Stimulated activated CD4-positive, alpha-beta T cell treated with anti-CD3 and anti-CD28 coated beads, Interleukin-4, amount 100 ng/mL, for 4 hours (primary cell): ENCODE data around the gene SNAP23.

Experiments
- DNase-seq, 2 experiments: peaks; one replicate each; pipeline ENCODE4 v3.0.0-alpha.2; 2020

Gene SNAP23

DNA sequence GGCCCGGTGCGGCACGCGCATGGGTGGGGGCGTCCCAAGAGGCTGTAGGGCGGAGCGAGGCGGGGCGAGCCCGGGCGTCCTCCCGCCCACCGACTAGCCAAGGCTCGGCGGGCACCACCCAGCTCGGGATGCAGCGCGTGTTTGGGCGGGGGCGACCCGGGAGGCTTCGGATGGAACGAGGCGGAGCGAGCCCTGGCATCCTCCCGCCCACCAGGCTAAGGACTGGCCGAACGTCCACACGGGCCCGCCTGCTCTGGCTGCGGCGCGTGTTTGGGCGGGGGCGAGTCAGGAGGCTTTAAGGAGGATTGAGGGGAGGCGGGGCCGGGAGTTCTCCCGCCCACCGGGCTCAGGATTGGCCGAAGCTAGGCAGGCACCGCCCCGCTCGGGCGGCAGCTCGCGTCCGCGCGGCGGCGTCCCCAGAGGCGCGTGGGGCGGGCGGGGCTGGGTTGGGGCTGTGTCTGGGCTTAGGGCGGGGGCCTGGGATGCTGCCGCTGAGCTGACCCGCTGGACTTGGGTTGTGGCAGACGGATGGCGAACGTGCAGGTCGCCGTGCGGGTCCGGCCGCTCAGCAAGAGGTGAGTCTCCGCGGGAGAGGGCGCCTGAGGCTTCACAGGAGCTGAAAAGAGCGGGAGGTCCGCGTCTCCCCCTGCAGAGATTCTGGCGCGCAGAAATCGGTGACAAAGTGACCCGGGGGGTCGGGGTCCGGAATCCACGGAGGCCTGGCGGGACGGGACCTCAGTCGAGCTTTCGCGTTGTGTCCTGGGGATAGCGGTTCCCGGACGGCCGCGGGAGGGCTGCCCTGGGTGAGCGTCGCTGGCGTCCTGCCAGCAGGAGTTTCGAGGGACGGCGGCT lies 80.0 kb downstream of the SNAP23 start, which contains the start of gene STARD9:
TSS of gene STARD9 (plus strand) at position 419 of the 852 bp plus-strand sequence. CDS start at position 529, 110 bp downstream.
- DNase-seq: peak; percentile 93

- DNase-seq: no peak
Observed at GRCh38 chr15:42576040-42576594, 80.7 kb downstream of the SNAP23 start.

- no peak for DNase-seq
Observed at GRCh38 chr15:42576776-42577175, 81.3 kb downstream of the SNAP23 start.

- DNase-seq: no peak
Observed at GRCh38 chr15:42577514-42578031, 82.1 kb downstream of the SNAP23 start.

GRCh38 chr15:42578984-42579537 lies 83.6 kb downstream of the SNAP23 start:
- no peak for DNase-seq

DNA sequence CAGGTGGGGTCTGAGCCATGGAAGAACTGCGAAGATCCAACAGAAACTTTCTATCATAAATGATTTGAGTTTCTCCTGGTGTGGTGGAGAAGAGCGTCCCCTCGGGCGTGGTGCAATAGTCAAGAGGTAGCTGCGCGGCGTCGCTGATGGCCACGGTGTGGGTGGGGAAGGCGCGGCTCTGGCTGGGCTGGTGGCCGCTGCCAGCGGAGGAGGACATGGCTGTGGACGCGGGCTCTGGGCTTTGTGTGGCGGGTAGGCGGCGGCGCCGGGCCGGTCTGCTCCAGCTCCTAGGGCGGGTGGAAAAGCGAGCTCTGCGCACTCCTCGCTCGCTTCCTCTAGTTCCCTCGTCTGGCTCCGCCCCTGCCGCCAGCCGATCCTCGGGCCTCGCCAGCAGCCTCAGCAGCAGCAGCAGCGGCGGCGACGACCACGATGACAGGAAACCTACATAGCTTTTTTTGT lies 85.9 kb downstream of the SNAP23 start:
- peak; percentile 70 to 73 for DNase-seq
